ENCODE measurements around the gene CLEC2D.
"Not testable (repeated sequence)": the region's sequence is repeated elsewhere in the genome, so short reads cannot be mapped to it uniquely, and the experiment has no call there.

The CLEC2D gene

GRCh38 chr12:9731393-9731792 lies 61.9 kb downstream of the CLEC2D start:
- DNase-seq = no peak

DNA sequence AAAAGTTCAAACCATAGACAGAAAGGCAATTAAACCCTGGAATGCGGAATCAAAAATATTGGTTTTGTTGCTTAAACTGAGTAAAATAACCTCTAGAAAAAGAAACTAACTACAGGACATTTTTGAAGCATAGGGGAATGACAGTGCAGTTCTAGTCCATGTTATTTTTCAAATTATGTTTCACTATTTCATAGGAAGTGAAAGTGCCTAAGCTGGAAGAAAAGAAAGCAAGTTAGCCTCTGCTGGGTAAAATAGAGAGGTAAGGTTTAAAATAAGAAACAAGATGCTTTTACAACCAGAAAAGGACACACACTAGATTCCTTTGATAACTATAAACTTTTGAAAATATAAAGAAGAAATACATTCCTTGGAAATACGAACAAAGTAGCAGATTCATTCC lies 62.3 kb downstream of the CLEC2D start:
- no peak for DNase-seq

DNA sequence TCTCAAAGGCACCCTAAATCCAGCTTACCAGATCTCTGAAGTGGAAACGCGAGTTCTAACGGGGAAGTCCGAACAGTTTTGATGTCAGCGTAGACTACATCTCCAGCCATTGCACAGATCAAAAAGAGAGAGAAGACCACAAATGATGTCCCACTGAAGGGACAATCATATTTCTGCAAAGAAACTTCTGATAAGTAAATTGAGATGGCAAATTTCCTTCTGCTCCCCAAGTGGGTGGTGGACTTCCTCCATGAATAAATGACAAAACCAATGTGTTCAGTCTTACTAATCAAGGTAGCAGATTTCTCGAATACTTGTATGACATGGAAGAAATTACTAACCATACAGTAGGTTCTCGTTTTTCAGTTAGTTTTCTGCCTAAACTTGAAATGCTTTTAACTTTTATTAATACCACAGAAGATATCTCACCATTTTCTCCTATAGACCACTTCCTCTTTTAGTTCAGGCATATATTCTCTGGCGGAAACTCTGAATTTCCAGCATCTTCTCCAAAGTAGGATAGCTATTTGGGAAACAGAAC lies 63.5 kb downstream of the CLEC2D start, which contains the start of gene CLECL1:
Gene CLECL1, minus strand, starts transcription at position 177 of the 541 bp plus-strand sequence.
- no peak for DNase-seq

- no peak for DNase-seq
These were observed 66.1 kb downstream of the CLEC2D start for GRCh38 chr12:9735601-9736000.

DNA sequence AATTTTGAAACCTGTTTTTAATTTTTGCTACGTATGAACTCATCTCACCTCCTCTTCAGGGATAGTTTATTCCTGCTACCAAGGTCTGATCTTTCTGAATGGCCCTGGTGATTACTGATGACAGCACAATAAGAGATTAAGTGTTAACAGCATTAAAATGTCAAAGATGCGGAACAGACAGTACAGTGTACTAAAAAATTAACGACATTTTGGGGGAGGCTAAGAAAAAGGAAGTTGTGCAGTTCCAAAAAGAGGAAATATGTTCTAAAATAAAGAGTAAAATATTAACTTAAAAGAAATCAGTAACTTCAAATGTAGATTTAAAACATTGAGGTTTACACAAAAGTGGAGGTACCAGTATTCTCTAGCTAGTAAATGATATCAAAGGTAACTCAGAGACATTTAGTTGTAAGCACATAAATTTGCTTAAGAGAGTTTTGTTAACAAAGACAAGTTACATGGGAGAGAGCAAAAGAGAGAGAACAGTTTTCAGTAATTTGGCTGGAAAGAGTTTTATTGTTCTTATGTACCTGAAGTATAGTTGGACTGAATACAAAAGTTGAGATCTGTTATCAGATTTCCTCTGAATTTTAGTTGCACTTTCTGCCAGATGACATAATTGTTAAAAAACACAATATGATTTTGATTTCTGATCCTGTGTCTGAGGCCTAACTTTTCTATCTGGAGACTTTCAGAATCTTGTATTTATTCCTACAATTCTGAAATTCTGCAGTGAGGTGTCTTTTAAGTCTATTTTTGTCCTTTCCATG lies 67.6 kb downstream of the CLEC2D start:
- no peak for DNase-seq

DNA sequence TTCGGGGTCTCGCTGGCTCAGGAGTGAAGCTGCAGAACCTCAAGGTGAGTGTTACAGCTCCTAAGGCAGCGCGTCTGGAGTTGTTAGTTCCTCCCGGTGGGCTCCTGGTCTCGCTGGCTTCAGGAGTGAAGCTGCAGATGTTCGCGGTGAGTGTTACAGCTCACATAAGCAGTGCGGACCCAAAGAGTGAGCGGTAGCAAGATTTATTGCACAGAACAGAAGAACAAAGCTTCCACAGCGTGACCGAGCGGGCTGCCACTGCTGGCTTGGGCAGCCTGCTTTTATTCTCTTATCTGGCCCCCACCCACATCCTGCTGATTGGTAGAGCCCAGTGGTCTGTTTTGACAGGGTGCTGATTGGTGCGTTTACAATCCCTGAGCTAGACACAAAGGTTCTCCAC lies 69.4 kb downstream of the CLEC2D start:
- DNase-seq = not testable (repeated sequence)

DNA sequence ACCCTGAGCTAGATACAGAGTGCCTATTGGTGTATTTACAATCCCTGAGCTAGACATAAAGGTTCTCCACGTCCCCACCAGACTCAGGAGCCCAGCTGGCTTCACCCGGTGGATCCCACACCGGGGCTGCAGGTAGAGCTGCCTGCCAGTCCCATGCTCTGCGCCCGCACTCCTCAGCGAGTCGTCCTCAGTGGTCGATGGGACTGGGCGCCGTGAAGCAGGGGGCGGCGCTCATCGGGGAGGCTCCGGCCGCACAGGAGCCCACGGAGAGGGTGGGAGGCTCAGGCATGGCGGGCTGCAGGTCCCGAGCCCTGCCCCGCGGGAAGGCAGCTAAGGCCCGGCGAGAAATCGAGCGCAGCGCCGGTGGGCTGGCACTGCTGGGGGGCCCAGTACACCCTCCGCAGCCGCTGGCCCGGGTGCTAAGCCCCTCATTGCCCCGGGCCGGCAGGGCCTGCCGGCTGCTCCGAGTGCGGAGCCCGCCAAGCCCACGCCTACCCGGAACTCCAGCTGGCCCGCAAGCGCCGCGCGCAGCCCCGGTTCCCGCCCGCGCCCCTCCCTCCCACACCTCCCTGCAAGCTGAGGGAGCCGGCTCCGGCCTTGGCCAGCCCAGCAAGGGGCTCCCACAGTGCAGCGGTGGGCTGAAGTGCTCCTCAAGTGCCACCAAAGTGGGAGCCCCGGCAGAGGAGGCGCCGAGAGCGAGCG lies 70.0 kb downstream of the CLEC2D start:
- not testable (repeated sequence) for DNase-seq

GRCh38 chr12:9740106-9740750 lies 70.7 kb downstream of the CLEC2D start:
- DNase-seq = no peak

DNA sequence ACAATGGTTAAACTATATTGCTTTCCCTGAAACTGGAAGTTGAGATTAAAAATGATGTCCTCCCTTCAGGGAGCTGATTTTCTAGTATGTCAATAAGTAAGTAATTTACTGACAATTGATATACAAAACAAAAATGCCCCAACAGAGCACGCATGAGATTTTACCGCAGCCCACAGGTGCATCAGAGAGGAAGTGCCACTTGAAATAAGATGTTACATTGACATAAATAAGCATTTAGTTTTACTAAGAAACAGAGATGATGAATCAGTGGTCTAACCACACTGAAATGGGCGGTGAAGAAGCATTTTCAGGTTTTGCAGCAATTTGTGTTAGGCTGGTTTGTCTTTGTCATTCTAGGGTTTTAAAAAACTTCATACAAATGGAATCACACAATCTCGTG lies 72.2 kb downstream of the CLEC2D start:
- DNase-seq = no peak

DNA sequence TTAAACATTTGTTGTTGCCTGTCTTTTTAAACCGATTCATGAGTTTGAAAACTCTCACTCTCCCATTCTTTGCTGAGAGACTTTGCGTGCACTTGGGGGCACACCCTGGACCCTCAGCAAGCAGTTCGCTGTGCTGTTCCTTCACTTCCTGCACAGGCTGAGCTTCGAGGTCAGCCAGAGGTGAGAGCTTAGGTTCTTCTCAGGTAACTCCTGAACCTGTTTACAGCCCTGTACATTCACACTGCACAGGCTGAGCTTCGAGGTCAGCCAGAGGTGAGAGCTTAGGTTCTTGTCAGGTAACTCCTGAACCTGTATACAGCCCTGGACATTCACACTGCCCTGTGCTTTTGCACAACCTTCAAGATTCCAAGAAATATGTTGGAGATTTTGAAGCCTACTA lies 73.1 kb downstream of the CLEC2D start:
- DNase-seq = no peak

- no peak for DNase-seq
These were observed 75.7 kb downstream of the CLEC2D start for GRCh38 chr12:9745199-9745598.
